Measurements from ENCODE around the gene TULP1.
A peak's percentile ranks its signal among the peaks of the same experiment; 100 is the strongest.

The TULP1 gene

GRCh38 chr6:35508027-35508426 lies 4.7 kb downstream of the TULP1 start:
- no peak overlapping the region for H3K9ac ChIP-seq (ENCODE audit: low read length)
- no peak overlapping the region for H2BK12ac ChIP-seq (ENCODE audit: low read length in 2 of 2)
- no peak overlapping the region for H3K4me2 ChIP-seq (ENCODE audit: low read length, poor library complexity, severe bottlenecking)
- no peak overlapping the region for H3K18ac ChIP-seq (ENCODE audit: low read depth in 1 of 2, low read length in 2 of 2)
- H3K4me1 ChIP-seq (ENCODE audit: control insufficient read depth, insufficient read depth, low read depth, low read length) = peaks cover 11% of the 10 kb centered on the region
- H3K4me3 ChIP-seq (ENCODE audit: insufficient read depth in 1 of 2, low read depth in 1 of 2, low read length in 2 of 2) = no peak overlapping the region
- no peak overlapping the region for H3K14ac ChIP-seq (ENCODE audit: low read length in 2 of 2)
- H2BK15ac ChIP-seq (ENCODE audit: low read depth, poor library complexity, severe bottlenecking) = no peak overlapping the region
- H2BK5ac ChIP-seq (ENCODE audit: low read depth, low read length, poor library complexity, severe bottlenecking) = no peak overlapping the region
- H3K9me3 ChIP-seq (ENCODE audit: control insufficient read depth, low read length) = no peaks in the 10 kb centered on the region
- H3K27me3 ChIP-seq (ENCODE audit: control insufficient read depth in 1 of 2, insufficient read depth in 1 of 2, low read length in 2 of 2) = peaks cover 41 to 85% of the 10 kb centered on the region in 2 experiments
- no peaks in the 10 kb centered on the region for H3K79me1 ChIP-seq (replicated peaks; ENCODE audit: low read length, poor library complexity, severe bottlenecking)
- DNase-seq = no peak
- no peak overlapping the region for H2BK120ac ChIP-seq (ENCODE audit: low read depth, low read length)
- WGBS = 64% methylated on average over 1 of the region's 2 CpGs
- H4K8ac ChIP-seq (ENCODE audit: low read length) = no peak overlapping the region
- no peak overlapping the region for H3K23ac ChIP-seq (ENCODE audit: low read length in 2 of 2)
- peaks cover 0 to 3% of the 10 kb centered on the region in 2 experiments for H3K36me3 ChIP-seq (ENCODE audit: control insufficient read depth in 1 of 2, insufficient read depth in 2 of 2, low read depth in 1 of 2, low read length in 2 of 2)
- no peak overlapping the region for H3K27ac ChIP-seq (ENCODE audit: low read length, poor library complexity, severe bottlenecking)
- H3K4ac ChIP-seq (ENCODE audit: low read depth in 1 of 2, low read length in 2 of 2) = no peak overlapping the region
- H2AFZ ChIP-seq (ENCODE audit: low read depth, low read length) = no peak overlapping the region
- H2AK5ac ChIP-seq (ENCODE audit: low read length, severe bottlenecking) = no peak overlapping the region
- H4K91ac ChIP-seq (ENCODE audit: low read length) = no peak overlapping the region

GRCh38 chr6:35507221-35507620 lies 5.5 kb downstream of the TULP1 start:
- Histone ChIP-seq H2BK15ac (ENCODE audit: low read depth, poor library complexity, severe bottlenecking) (no peak overlapping the region), H3K23ac (ENCODE audit: low read length in 2 of 2) (no peak overlapping the region), H3K14ac (ENCODE audit: low read length in 2 of 2) (no peak overlapping the region), H3K4ac (ENCODE audit: low read depth in 1 of 2, low read length in 2 of 2) (no peak overlapping the region), H3K36me3 (ENCODE audit: control insufficient read depth in 1 of 2, insufficient read depth in 2 of 2, low read depth in 1 of 2, low read length in 2 of 2) (peaks cover 0 to 3% of the 10 kb centered on the region in 2 experiments), H3K79me1 (replicated peaks; ENCODE audit: low read length, poor library complexity, severe bottlenecking) (no peaks in the 10 kb centered on the region), H3K9ac (ENCODE audit: low read length) (no peak overlapping the region), H3K9me3 (ENCODE audit: control insufficient read depth, low read length) (no peaks in the 10 kb centered on the region), H2AK5ac (ENCODE audit: low read length, severe bottlenecking) (no peak overlapping the region), H3K27me3 (ENCODE audit: control insufficient read depth in 1 of 2, insufficient read depth in 1 of 2, low read length in 2 of 2) (peaks cover 34 to 77% of the 10 kb centered on the region in 2 experiments), H3K4me2 (ENCODE audit: low read length, poor library complexity, severe bottlenecking) (no peak overlapping the region), H2BK120ac (ENCODE audit: low read depth, low read length) (no peak overlapping the region), H4K91ac (ENCODE audit: low read length) (no peak overlapping the region), H3K4me3 (ENCODE audit: insufficient read depth in 1 of 2, low read depth in 1 of 2, low read length in 2 of 2) (no peak overlapping the region), H3K18ac (ENCODE audit: low read depth in 1 of 2, low read length in 2 of 2) (no peak overlapping the region), H2BK12ac (ENCODE audit: low read length in 2 of 2) (no peak overlapping the region), H4K8ac (ENCODE audit: low read length) (no peak overlapping the region), H2BK5ac (ENCODE audit: low read depth, low read length, poor library complexity, severe bottlenecking) (no peak overlapping the region), H2AFZ (ENCODE audit: low read depth, low read length) (no peak overlapping the region), H3K4me1 (ENCODE audit: control insufficient read depth, insufficient read depth, low read depth, low read length) (peaks cover 11% of the 10 kb centered on the region), H3K27ac (ENCODE audit: low read length, poor library complexity, severe bottlenecking) (no peak overlapping the region)
- no peak for DNase-seq
- 100% methylated on average over 1 of the region's 2 CpGs for WGBS

- no peak overlapping the region for H3K4ac ChIP-seq (ENCODE audit: low read depth in 1 of 2, low read length in 2 of 2)
- peaks cover 0 to 3% of the 10 kb centered on the region in 2 experiments for H3K36me3 ChIP-seq (ENCODE audit: control insufficient read depth in 1 of 2, insufficient read depth in 2 of 2, low read depth in 1 of 2, low read length in 2 of 2)
- H2BK12ac ChIP-seq (ENCODE audit: low read length in 2 of 2) = no peak overlapping the region
- H3K4me2 ChIP-seq (ENCODE audit: low read length, poor library complexity, severe bottlenecking) = no peak overlapping the region
- H4K8ac ChIP-seq (ENCODE audit: low read length) = no peak overlapping the region
- H3K27ac ChIP-seq (ENCODE audit: low read length, poor library complexity, severe bottlenecking) = no peak overlapping the region
- WGBS = no CpG with 5 or more reads among the region's 3 CpGs
- no peaks in the 10 kb centered on the region for H3K79me1 ChIP-seq (replicated peaks; ENCODE audit: low read length, poor library complexity, severe bottlenecking)
- H3K14ac ChIP-seq (ENCODE audit: low read length in 2 of 2) = no peak overlapping the region
- no peak overlapping the region for H3K9ac ChIP-seq (ENCODE audit: low read length)
- H3K4me3 ChIP-seq (ENCODE audit: insufficient read depth in 1 of 2, low read depth in 1 of 2, low read length in 2 of 2) = no peak overlapping the region
- no peak overlapping the region for H4K91ac ChIP-seq (ENCODE audit: low read length)
- no peak overlapping the region for H3K23ac ChIP-seq (ENCODE audit: low read length in 2 of 2)
- no peak overlapping the region for H2BK15ac ChIP-seq (ENCODE audit: low read depth, poor library complexity, severe bottlenecking)
- H3K4me1 ChIP-seq (ENCODE audit: control insufficient read depth, insufficient read depth, low read depth, low read length) = peaks cover 8% of the 10 kb centered on the region
- no peak overlapping the region for H3K18ac ChIP-seq (ENCODE audit: low read depth in 1 of 2, low read length in 2 of 2)
- H2BK5ac ChIP-seq (ENCODE audit: low read depth, low read length, poor library complexity, severe bottlenecking) = no peak overlapping the region
- no peak overlapping the region for H2BK120ac ChIP-seq (ENCODE audit: low read depth, low read length)
- no peak for DNase-seq
- H3K27me3 ChIP-seq (ENCODE audit: control insufficient read depth in 1 of 2, insufficient read depth in 1 of 2, low read length in 2 of 2) = peaks cover 30 to 74% of the 10 kb centered on the region in 2 experiments
- H2AK5ac ChIP-seq (ENCODE audit: low read length, severe bottlenecking) = no peak overlapping the region
- H2AFZ ChIP-seq (ENCODE audit: low read depth, low read length) = no peak overlapping the region
- H3K9me3 ChIP-seq (ENCODE audit: control insufficient read depth, low read length) = no peaks in the 10 kb centered on the region
Measured at GRCh38 chr6:35506536-35506935, 6.2 kb downstream of the TULP1 start.

- H3K9ac ChIP-seq (ENCODE audit: low read length) = no peak overlapping the region
- DNase-seq = no peak
- H2BK120ac ChIP-seq (ENCODE audit: low read depth, low read length) = no peak overlapping the region
- no peak overlapping the region for H2BK5ac ChIP-seq (ENCODE audit: low read depth, low read length, poor library complexity, severe bottlenecking)
- no peak overlapping the region for H2AK5ac ChIP-seq (ENCODE audit: low read length, severe bottlenecking)
- H3K4me3 ChIP-seq (ENCODE audit: insufficient read depth in 1 of 2, low read depth in 1 of 2, low read length in 2 of 2) = no peak overlapping the region
- H3K36me3 ChIP-seq (ENCODE audit: control insufficient read depth in 1 of 2, insufficient read depth in 2 of 2, low read depth in 1 of 2, low read length in 2 of 2) = peaks cover 0 to 3% of the 10 kb centered on the region in 2 experiments
- H3K4me2 ChIP-seq (ENCODE audit: low read length, poor library complexity, severe bottlenecking) = no peak overlapping the region
- H3K9me3 ChIP-seq (ENCODE audit: control insufficient read depth, low read length) = no peaks in the 10 kb centered on the region
- no peak overlapping the region for H2AFZ ChIP-seq (ENCODE audit: low read depth, low read length)
- no peaks in the 10 kb centered on the region for H3K79me1 ChIP-seq (replicated peaks; ENCODE audit: low read length, poor library complexity, severe bottlenecking)
- H3K18ac ChIP-seq (ENCODE audit: low read depth in 1 of 2, low read length in 2 of 2) = no peak overlapping the region
- no peak overlapping the region for H2BK12ac ChIP-seq (ENCODE audit: low read length in 2 of 2)
- H4K8ac ChIP-seq (ENCODE audit: low read length) = peak overlapping the region; percentile 65
- peaks cover 6% of the 10 kb centered on the region for H3K4me1 ChIP-seq (ENCODE audit: control insufficient read depth, insufficient read depth, low read depth, low read length)
- WGBS = 57% methylated on average over 18 of the region's 21 CpGs
- peak overlapping the region; percentile 20 for H4K91ac ChIP-seq (ENCODE audit: low read length)
- H3K23ac ChIP-seq (ENCODE audit: low read length in 2 of 2) = no peak overlapping the region
- peaks cover 25 to 68% of the 10 kb centered on the region in 2 experiments for H3K27me3 ChIP-seq (ENCODE audit: control insufficient read depth in 1 of 2, insufficient read depth in 1 of 2, low read length in 2 of 2)
- no peak overlapping the region for H2BK15ac ChIP-seq (ENCODE audit: low read depth, poor library complexity, severe bottlenecking)
- no peak overlapping the region for H3K4ac ChIP-seq (ENCODE audit: low read depth in 1 of 2, low read length in 2 of 2)
- H3K27ac ChIP-seq (ENCODE audit: low read length, poor library complexity, severe bottlenecking) = no peak overlapping the region
- no peak overlapping the region for H3K14ac ChIP-seq (ENCODE audit: low read length in 2 of 2)
Measured at GRCh38 chr6:35505999-35506412, 6.7 kb downstream of the TULP1 start.
